ENCODE results near the gene CDC14B.
"Not testable (repeated sequence)": the region's sequence is repeated elsewhere in the genome, so short reads cannot be mapped to it uniquely, and the experiment has no call there.

Gene CDC14B

DNA sequence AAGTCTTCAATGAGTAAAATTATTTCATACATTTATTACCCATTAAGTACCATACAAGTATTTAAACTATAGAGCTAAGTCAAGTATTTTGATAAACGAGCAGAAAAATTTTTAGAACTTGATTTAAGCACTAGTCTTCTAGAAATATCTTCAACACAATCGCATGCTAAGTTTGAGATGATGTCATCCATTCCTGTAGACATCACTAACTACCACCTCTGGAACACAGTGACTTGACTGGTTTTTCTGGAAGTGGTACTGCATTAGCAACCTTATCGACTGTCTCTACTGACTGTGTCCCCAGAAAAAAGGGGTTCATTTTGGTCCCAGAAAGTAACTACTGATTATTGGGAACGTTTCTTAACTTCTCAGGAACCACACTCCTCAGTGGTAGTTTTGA is 69.0 kb downstream of the CDC14B start:
- DNase-seq (ENCODE audit: low read depth in 2 of 2, low spot score in 1 of 2), result no peak

- not testable (repeated sequence) for DNase-seq (ENCODE audit: low read depth in 2 of 2, low spot score in 1 of 2)
These were observed 76.5 kb downstream of the CDC14B start for GRCh38 chr9:96543131-96543530.

DNA sequence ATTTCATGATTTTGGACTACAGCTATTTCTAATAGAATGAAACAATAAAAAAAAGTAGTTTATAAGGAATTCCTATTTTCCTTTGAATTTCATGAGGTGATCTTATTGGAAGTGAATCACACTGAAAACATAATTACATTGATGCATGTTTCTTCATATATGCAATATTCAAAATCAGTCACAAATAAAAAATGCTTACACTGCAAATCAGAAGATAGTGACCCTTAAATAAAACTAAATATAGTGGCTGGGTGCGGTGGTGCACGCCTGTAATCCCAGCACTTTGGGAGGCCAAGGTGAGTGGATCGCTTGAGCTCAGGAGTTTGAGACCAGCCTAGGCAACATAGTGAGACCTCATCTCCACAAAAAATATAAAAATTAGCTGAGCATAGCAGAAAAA is 79.5 kb downstream of the CDC14B start:
- no peak for DNase-seq (ENCODE audit: low read depth in 2 of 2, low spot score in 1 of 2)

DNA sequence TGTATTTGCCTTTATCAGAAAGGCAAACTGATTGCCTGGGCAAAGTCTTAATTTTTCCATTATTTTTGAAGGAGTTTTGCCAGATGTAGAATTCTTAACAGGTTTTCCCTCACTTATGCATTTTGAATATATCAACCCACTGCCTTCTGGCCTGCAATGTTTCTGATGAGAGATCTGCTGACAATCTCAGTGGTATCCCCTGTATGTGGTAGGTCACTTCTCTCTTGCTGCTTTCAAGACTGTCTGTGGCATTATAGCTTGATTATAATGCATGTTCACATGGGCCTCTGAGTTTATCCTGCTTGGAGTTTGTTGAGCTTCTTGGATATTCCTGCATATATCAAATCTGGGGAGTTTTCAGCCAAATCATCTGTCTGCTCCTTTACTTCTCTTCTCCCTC is 87.5 kb downstream of the CDC14B start:
- DNase-seq (ENCODE audit: low read depth in 2 of 2, low spot score in 1 of 2), result no peak

GRCh38 chr9:96524764-96525163 is 94.9 kb downstream of the CDC14B start:
- DNase-seq (ENCODE audit: low read depth in 2 of 2, low spot score in 1 of 2), result no peak

DNA sequence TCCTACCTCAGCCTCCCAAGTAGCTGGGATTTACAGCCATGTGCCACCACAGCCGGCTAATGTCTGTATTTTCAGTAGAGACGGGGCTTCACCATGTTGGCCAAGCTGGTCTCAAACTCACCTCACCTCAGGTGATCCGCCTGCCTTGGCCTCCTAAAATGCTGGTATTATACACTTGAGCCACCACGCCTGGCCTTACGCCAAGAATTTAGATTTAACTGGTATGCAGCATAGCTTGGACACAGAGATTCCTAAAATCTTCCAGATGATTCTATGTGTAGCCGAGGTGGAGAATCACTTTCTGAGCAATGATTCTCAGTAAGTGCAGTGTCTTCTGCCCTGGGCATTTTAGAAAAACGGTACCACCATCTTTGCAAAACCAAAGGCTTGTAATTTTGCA is 95.6 kb downstream of the CDC14B start:
- DNase-seq (ENCODE audit: low read depth in 2 of 2, low spot score in 1 of 2), result no peak

- DNase-seq (ENCODE audit: low read depth in 2 of 2, low spot score in 1 of 2), result no peak
These were observed 96.3 kb downstream of the CDC14B start for GRCh38 chr9:96523374-96523773.

DNA sequence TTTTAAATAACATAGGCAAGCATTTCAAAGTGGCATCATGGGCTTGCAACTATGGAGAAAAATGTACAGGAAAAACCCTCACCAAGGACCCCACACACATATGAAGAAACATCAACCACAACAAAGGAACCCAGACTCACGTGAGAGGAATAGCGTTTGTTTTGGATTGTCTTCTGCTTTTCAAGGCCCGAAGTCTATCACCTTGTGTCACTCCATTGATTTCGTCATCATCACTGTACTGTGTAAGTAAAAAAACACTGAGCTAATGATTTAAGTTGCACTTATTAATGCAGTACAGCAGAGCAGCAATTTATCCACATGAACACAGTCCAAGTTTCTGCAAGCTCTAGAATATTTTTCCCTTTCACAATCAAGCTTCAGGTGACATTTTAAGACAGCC is 97.3 kb downstream of the CDC14B start:
- no peak for DNase-seq (ENCODE audit: low read depth in 2 of 2, low spot score in 1 of 2)

GRCh38 chr9:96519787-96520186 is 99.9 kb downstream of the CDC14B start:
- DNase-seq (ENCODE audit: low read depth in 2 of 2, low spot score in 1 of 2), result no peak

DNA sequence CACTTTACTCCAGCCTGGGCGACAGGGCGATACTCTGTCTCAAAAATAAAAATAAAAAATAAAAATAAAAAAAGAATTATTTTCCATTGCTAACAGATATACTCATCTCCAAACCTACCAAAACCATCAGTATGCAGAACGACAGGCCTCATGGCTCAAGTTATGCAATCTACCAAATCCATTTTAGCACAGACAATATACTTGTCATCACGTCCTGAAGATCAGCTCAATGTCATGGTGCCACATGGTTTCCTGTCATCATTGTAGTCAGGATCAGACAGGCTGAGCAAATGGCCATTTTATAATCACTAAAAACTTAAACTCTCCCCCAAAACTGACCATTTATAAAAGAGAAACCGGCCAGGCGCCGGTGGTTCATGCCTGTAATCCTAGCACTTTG is 100.5 kb downstream of the CDC14B start:
- DNase-seq (ENCODE audit: low read depth in 2 of 2, low spot score in 1 of 2), result no peak

GRCh38 chr9:96515621-96516470 is 103.8 kb downstream of the CDC14B start:
- DNase-seq (ENCODE audit: low read depth in 2 of 2, low spot score in 1 of 2), result no peak

- DNase-seq (ENCODE audit: low read depth in 2 of 2, low spot score in 1 of 2), result no peak
These were observed 104.9 kb downstream of the CDC14B start for GRCh38 chr9:96514800-96515158.

DNA sequence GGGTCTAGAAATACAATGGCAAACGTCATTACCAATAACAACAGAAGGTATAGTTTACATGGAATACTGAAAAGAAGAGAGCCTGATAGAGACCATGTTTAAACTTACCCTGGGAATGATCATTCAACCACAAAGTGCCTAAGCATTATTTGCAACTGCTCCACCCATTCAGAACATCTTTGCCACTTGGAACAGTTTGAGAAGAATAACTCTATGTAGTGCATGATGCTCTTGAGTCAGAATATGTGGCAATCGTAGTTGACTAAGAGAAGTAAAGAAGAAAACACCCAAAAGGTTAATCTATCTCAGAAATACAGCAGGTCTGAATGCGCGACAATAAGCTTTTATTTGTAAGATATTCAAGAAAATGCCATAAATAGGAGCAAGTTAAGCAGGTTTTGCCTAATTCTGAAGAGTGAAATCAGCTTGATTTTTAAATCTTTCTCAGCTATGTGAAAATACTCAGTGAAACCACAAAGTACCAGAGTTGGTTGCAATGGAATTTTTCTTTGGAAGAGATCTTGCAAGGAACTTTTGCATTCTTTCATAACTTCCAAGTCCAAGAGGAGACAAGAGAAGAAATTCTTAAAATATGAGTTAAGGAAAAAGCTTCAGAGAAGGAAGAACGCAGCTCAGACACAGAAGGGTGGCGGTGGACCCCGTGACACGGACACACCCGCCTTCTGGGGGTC is 105.4 kb downstream of the CDC14B start:
- DNase-seq (ENCODE audit: low read depth in 2 of 2, low spot score in 1 of 2), result no peak

DNA sequence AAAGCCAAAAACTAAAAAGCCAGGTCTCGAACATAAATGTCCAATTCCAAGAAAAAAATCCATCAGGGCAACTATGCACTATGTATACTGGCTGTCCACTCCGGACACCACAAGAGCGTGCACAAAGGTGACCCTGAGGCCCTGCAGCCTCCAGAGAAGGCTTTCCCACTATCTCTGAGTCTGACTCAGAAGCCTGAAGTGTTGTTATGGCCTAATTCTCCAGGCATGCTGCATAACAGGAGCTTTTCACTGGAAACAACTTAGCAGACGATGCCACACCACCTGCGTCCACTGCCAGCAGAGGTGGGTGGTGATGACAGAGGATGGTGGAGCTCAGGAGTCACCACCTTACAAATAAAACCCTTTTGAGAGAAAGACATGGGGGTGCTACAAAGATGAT is 106.0 kb downstream of the CDC14B start:
- no peak for DNase-seq (ENCODE audit: low read depth in 2 of 2, low spot score in 1 of 2)

DNA sequence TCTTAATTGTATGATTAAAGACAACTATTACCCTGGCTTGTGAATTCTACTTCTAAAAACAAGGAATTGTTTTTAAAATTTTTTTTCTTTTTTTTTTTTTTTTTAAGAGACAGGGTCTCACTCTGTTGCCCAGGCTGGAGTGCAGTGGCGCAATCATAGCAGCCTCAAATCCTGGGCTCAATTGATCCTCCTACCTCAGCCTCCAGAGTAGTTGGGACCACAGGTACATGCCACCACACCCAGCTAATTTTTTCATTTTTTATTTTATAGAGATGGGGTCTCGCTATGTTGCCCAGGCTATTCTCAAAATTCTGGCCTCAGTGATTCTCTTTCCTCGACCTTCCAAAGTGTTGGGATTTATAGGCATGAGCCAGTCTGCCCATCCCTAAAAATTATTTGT is 107.4 kb downstream of the CDC14B start:
- no peak for DNase-seq (ENCODE audit: low read depth in 2 of 2, low spot score in 1 of 2)

GRCh38 chr9:96510258-96510657 is 109.4 kb downstream of the CDC14B start:
- no peak for DNase-seq (ENCODE audit: low read depth in 2 of 2, low spot score in 1 of 2)

DNA sequence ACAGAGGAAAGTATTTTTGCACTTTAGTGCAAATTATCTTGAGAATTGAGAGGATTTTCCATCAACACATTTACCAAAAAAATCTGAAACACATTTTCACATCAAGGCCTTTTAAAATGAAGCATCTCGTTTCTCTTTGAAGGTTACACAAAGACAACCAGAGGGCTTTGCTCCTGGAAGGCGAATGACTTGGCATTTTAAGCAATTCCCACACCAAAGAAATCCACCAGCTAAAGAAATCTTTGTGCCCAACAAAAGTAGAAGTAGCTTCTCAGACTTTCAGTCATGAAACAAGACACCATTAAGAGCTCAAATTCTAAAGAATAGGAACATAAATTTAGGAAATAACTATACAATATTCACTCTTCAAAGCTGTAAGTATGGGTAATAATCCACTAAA is 109.8 kb downstream of the CDC14B start:
- no peak for DNase-seq (ENCODE audit: low read depth in 2 of 2, low spot score in 1 of 2)

DNA sequence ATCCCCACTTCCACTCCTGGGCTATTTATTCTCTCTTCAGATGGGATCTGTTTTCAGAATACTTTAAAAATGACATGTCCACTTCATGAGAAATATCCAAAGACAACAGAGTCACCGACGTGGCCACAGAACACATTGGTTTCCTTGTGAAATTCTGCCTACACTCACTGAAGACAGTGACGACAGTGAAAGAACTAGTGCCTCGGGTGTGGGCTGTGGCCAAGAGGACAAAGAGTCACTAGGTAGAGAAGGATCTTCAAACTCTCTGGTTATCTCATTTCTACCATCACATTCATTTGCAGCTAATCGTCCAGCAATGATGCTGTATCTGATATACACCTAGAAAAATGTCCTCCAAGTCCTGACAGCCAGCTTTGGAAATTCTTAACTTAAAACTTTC is 110.6 kb downstream of the CDC14B start:
- no peak for DNase-seq (ENCODE audit: low read depth in 2 of 2, low spot score in 1 of 2)

DNA sequence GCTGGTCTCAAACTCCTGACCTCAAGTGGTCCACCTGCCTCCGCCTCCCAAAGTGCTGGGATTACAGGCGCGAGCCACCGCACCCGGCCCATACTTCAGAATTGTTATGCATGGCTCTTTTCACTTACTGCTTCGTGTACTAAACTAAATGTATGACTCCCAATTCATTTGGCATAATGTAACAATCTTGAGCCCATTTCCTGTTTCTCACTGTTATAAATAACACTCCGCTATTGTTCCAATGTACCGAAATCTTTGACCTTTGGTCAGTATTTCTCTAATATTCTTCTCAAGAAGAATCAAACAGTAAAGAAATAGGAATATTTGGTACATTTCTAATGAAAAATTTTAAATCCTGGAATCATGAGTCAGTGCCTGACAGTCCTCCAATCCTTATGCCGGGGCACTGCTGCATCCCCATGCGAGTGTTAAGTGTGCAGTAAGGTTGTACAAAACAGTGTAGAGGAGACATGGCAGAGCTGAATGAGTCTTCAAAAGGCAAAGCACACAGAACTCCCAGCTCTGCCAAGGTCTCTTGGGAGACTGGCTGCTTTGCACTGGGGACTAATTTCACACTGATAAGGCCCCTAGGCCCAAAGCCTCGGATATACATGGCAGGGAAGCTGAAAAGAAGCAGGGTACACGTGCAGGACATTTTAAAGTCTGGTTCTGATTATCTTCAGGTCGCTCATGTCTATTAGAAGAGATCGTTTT is 111.3 kb downstream of the CDC14B start:
- DNase-seq (ENCODE audit: low read depth in 2 of 2, low spot score in 1 of 2), result no peak

- no peak for DNase-seq (ENCODE audit: low read depth in 2 of 2, low spot score in 1 of 2)
These were observed 114.2 kb downstream of the CDC14B start for GRCh38 chr9:96505316-96505991.

- no peak for DNase-seq (ENCODE audit: low read depth in 2 of 2, low spot score in 1 of 2)
These were observed 115.7 kb downstream of the CDC14B start for GRCh38 chr9:96503918-96504317.

GRCh38 chr9:96503374-96503748 is 116.3 kb downstream of the CDC14B start:
- DNase-seq (ENCODE audit: low read depth in 2 of 2, low spot score in 1 of 2), result not testable (repeated sequence)
